ENCODE measurements around the gene SRR.

DNA sequence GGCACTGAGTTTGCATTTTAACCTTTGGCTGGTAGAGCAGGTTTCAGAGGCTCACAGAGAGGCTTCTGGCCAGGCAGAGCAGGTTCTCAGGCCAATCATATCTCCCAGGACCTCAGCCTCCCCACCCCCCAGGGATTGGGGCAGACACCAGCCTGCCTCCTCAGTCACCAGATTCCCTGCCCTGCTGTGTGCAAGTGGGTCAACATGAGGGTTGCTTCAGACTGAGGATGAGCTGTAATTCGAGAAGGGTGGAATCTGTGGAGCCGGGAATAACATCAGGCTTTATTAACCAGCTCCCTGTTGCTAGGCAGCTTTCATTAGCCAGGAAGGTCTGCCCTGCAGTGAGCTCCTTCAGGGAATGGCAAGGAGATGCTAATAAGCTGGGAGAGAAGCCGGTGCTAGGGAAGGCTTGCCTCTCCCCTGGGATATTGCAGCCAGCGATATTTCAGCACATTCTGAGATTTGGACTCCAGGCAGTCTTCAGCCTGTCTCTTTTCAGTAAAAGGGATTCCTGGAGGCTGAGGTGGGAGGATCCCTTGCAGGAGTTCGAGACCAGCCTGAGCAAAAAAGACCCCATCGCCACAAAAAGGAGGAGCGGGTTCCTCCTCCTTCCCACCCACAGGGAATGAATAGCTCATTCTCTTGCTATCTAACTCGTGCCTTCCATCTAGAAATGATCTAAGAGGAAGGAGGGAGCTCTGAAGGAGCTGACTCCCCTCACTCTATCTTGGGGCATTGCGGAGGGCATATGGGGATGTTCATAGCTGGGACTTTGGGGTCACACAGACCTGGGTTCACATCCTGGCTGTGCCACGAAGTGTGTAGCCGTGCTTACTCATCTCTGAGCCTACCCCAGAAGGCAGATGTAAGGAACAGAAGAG lies 44.3 kb downstream of the SRR start:
- TF ChIP-seq CTCF (IDR thresholded peaks at IDR 0.05; ENCODE audit: borderline replicate concordance, extremely low read depth, low read length, poor library complexity, severe bottlenecking) (no peak), EZH2 (IDR thresholded peaks at IDR 0.05; ENCODE audit: borderline replicate concordance, low read depth, low read length, severe bottlenecking) (no peak)

All from DND-41 (cell line).